ENCODE results near the gene KIAA0753. TPM values are rescaled to one million over a fixed set of nuclear protein-coding genes. Genes with fewer than 3 reads are reported as not detected.

Gene KIAA0753
- total RNA-seq, 1 experiment from 2014 or later, result 18.3 TPM

DNA sequence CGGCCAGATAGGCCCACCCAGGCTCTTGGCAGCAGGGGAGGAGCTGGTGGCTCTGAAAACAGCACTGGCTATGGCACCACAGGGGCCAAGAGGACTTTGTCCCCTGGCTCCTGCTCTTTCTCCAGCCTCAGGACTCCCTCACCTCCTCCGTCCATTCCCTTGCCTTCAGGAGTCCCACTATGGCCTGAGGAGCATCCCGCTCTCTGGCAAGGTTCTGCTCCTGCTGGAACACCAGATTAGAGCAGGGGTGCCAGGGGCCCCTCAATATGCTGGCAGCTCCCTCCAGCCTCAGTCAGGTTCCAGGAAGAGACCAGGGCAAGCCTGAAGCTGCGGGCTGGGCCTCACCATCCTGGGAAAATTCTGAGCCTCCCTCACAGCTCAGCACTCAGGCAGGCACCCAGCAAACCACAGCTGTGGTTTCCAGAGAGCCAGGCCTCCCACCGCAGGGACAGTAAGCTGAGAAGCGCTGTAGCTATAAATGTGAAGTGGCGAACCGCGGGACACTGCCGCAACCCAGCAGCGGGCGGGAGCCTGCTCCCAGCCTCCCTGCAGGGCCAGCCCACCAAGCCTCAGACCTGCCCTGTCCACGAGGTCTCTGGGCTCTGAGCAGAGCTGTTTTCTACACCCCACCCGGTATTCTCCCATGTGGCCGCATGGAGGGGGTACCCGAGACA lies 36.8 kb upstream of the KIAA0753 start (continued):
- TF ChIP-seq REST (IDR thresholded peaks at IDR 0.05; ENCODE audit: low read depth), result no peak
- TF ChIP-seq, protein P1, sequence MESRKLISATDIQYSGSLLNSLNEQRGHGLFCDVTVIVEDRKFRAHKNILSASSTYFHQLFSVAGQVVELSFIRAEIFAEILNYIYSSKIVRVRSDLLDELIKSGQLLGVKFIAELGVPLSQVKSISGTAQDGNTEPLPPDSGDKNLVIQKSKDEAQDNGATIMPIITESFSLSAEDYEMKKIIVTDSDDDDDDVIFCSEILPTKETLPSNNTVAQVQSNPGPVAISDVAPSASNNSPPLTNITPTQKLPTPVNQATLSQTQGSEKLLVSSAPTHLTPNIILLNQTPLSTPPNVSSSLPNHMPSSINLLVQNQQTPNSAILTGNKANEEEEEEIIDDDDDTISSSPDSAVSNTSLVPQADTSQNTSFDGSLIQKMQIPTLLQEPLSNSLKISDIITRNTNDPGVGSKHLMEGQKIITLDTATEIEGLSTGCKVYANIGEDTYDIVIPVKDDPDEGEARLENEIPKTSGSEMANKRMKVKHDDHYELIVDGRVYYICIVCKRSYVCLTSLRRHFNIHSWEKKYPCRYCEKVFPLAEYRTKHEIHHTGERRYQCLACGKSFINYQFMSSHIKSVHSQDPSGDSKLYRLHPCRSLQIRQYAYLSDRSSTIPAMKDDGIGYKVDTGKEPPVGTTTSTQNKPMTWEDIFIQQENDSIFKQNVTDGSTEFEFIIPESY (IDR thresholded peaks at IDR 0.05; ENCODE audit: extremely low read depth, insufficient replicate concordance, low read length), result no peak
- TF ChIP-seq CBX3 (IDR thresholded peaks at IDR 0.05; ENCODE audit: low read depth), result no peak
- TF ChIP-seq SP1 (IDR thresholded peaks at IDR 0.05; ENCODE audit: low read depth), result no peak

GRCh38 chr17:6676802-6677157 lies 36.3 kb upstream of the KIAA0753 start:
- BruUV-seq (replicated peaks), result no TSS peak
- CTCF ChIA-PET, result interaction anchor here (1.2 kb wide), 1 partner anchor 25 kb away, joined by 5 read pairs; no protein-coding TSS in a partner anchor

More at GRCh38 chr17:6676802-6677157, 36.3 kb upstream of the KIAA0753 start:
- TF ChIP-seq RAD21 (IDR thresholded peaks at IDR 0.05; ENCODE audit: low read depth) (no peak), ZFX (IDR thresholded peaks at IDR 0.05) (no peak), EGR1 (IDR thresholded peaks at IDR 0.05; ENCODE audit: low read depth) (no peak), YY1 (IDR thresholded peaks at IDR 0.05; ENCODE audit: extremely low read depth, insufficient replicate concordance, low read depth, low read length) (no peak), EZH2 (IDR thresholded peaks at IDR 0.05) (no peak), ATF3 (IDR thresholded peaks at IDR 0.05) (no peak), FOSL1 (IDR thresholded peaks at IDR 0.05; ENCODE audit: low read depth) (no peak), JUND (IDR thresholded peaks at IDR 0.05) (no peak), EZH2phosphoT487 (IDR thresholded peaks at IDR 0.05; ENCODE audit: borderline replicate concordance) (no peak), SRF (IDR thresholded peaks at IDR 0.05; ENCODE audit: low read depth) (no peak), ELF1 (IDR thresholded peaks at IDR 0.05; ENCODE audit: borderline replicate concordance, low read depth) (no peak), MAX (IDR thresholded peaks at IDR 0.05) (no peak), CEBPB (IDR thresholded peaks at IDR 0.05; ENCODE audit: low read depth) (no peak), SIN3A (IDR thresholded peaks at IDR 0.05; ENCODE audit: low read depth) (no peak)
- TF ChIP-seq, protein P2, sequence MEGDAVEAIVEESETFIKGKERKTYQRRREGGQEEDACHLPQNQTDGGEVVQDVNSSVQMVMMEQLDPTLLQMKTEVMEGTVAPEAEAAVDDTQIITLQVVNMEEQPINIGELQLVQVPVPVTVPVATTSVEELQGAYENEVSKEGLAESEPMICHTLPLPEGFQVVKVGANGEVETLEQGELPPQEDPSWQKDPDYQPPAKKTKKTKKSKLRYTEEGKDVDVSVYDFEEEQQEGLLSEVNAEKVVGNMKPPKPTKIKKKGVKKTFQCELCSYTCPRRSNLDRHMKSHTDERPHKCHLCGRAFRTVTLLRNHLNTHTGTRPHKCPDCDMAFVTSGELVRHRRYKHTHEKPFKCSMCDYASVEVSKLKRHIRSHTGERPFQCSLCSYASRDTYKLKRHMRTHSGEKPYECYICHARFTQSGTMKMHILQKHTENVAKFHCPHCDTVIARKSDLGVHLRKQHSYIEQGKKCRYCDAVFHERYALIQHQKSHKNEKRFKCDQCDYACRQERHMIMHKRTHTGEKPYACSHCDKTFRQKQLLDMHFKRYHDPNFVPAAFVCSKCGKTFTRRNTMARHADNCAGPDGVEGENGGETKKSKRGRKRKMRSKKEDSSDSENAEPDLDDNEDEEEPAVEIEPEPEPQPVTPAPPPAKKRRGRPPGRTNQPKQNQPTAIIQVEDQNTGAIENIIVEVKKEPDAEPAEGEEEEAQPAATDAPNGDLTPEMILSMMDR (IDR thresholded peaks at IDR 0.05 in 2 of 3, conservative IDR thresholded peaks at IDR 0.05 in 1 of 3; ENCODE audit: borderline replicate concordance in 1 of 3, insufficient read depth in 1 of 3, low read depth in 2 of 3, low read length in 2 of 3), result no peak
- H3K27me3 ChIP-seq (ENCODE audit: insufficient read depth, low read length), result no peaks in the 10 kb centered on the region
- no peaks in the 10 kb centered on the region for H3K9me2 ChIP-seq (ENCODE audit: insufficient read depth)
- intact Hi-C loops (cut with micrococcal nuclease), result no loop called here
- H3K4me2 ChIP-seq (ENCODE audit: low read length), result no peak overlapping the region
- ChIA-PET POLR2A (no interaction called here), RAD21 (ENCODE audit: low non-redundant PET in 1 of 2, low total read pairs in 2 of 2, uncharacterized antibody in 2 of 2, unreplicated experiment in 2 of 2) (no interaction called here)
- H3K36me3 ChIP-seq (ENCODE audit: control insufficient read depth in 1 of 2, insufficient read depth in 2 of 2, low read length in 2 of 2), result no peaks in the 10 kb centered on the region
- H3K4me1 ChIP-seq (ENCODE audit: control insufficient read depth in 1 of 2, insufficient read depth in 2 of 2, low read length in 2 of 2), result no peaks in the 10 kb centered on the region
- no peak overlapping the region for H3K9ac ChIP-seq (ENCODE audit: low read length)
- no peak overlapping the region for H3K4me3 ChIP-seq (replicated peaks in 1 of 2; ENCODE audit: low read depth in 1 of 2, low read length in 2 of 2)
- no peak for ATAC-seq
- no peaks in the 10 kb centered on the region for H3K9me3 ChIP-seq (ENCODE audit: control insufficient read depth in 1 of 2, insufficient read depth in 1 of 2, low read depth in 1 of 2, low read length in 2 of 2)
- no peaks in the 10 kb centered on the region for H4K20me1 ChIP-seq (ENCODE audit: insufficient read depth)
- DNase-seq (ENCODE audit: low read depth, low spot score), result no peak
- H3K27ac ChIP-seq (ENCODE audit: low read depth, low read length), result no peak overlapping the region
- H3K79me2 ChIP-seq (ENCODE audit: insufficient read depth, low read length), result no peaks in the 10 kb centered on the region
- no peak overlapping the region for H2AFZ ChIP-seq (ENCODE audit: low read depth, low read length, poor library complexity, severe bottlenecking)
